ENCODE measurements around the gene HBD. TPM values are rescaled to one million over a fixed set of nuclear protein-coding genes. Genes with fewer than 3 reads are reported as not detected.

HBD gene
- total RNA-seq, 2 donors from 2014 or later, result not detected

GRCh38 chr11:5247472-5248192, 13.3 kb upstream of the HBD start:
- TF ChIP-seq CTCF (IDR thresholded peaks at IDR 0.05), result no peak
- H3K27ac ChIP-seq, result no peak overlapping the region
- no peak for DNase-seq (ENCODE audit: low spot score)
- ATAC-seq (ENCODE audit: insufficient number of reproducible peaks, low FRiP score, low read depth), result no peak
- no peaks in the 10 kb centered on the region for H3K4me1 ChIP-seq (ENCODE audit: control insufficient read depth in 1 of 2, low read depth in 2 of 2)
- no peaks in the 10 kb centered on the region for H3K36me3 ChIP-seq
- H3K9me3 ChIP-seq, result no peaks in the 10 kb centered on the region
- H3K4me3 ChIP-seq, result no peak overlapping the region
- no peaks in the 10 kb centered on the region for H3K27me3 ChIP-seq (replicated peaks; ENCODE audit: insufficient read depth)

GRCh38 chr11:5246772-5247471, 12.6 kb upstream of the HBD start:
- Histone ChIP-seq H3K27me3 (replicated peaks; ENCODE audit: insufficient read depth) (no peaks in the 10 kb centered on the region), H3K27ac (no peak overlapping the region), H3K4me3 (no peak overlapping the region), H3K4me1 (ENCODE audit: control insufficient read depth in 1 of 2, low read depth in 2 of 2) (no peaks in the 10 kb centered on the region), H3K9me3 (no peaks in the 10 kb centered on the region), H3K36me3 (no peaks in the 10 kb centered on the region)
- TF ChIP-seq CTCF (IDR thresholded peaks at IDR 0.05), result no peak
- no peak for ATAC-seq (ENCODE audit: insufficient number of reproducible peaks, low FRiP score, low read depth)
- no peak for DNase-seq (ENCODE audit: low spot score)

- ATAC-seq (ENCODE audit: insufficient number of reproducible peaks, low FRiP score, low read depth), result no peak
- TF ChIP-seq CTCF (IDR thresholded peaks at IDR 0.05), result no peak
- no peaks in the 10 kb centered on the region for H3K4me1 ChIP-seq (ENCODE audit: control insufficient read depth in 1 of 2, low read depth in 2 of 2)
Measured at GRCh38 chr11:5245155-5245554, 10.9 kb upstream of the HBD start.

GRCh38 chr11:5243816-5244180, 9.5 kb upstream of the HBD start:
- no peaks in the 10 kb centered on the region for H3K27me3 ChIP-seq (replicated peaks; ENCODE audit: insufficient read depth)
- no peak overlapping the region for H3K4me3 ChIP-seq
- no peak overlapping the region for H3K27ac ChIP-seq
- H3K4me1 ChIP-seq (ENCODE audit: control insufficient read depth in 1 of 2, low read depth in 2 of 2), result no peaks in the 10 kb centered on the region
- ATAC-seq (ENCODE audit: insufficient number of reproducible peaks, low FRiP score, low read depth), result no peak
- no peaks in the 10 kb centered on the region for H3K9me3 ChIP-seq
- TF ChIP-seq CTCF (IDR thresholded peaks at IDR 0.05), result no peak
- no peak for DNase-seq (ENCODE audit: low spot score)
- no peaks in the 10 kb centered on the region for H3K36me3 ChIP-seq

More at GRCh38 chr11:5245155-5245554, 10.9 kb upstream of the HBD start:
- Histone ChIP-seq H3K36me3 (no peaks in the 10 kb centered on the region), H3K4me3 (no peak overlapping the region), H3K9me3 (no peaks in the 10 kb centered on the region), H3K27me3 (replicated peaks; ENCODE audit: insufficient read depth) (no peaks in the 10 kb centered on the region), H3K27ac (no peak overlapping the region)
- no peak for DNase-seq (ENCODE audit: low spot score)

GRCh38 chr11:5242933-5243815, 8.9 kb upstream of the HBD start:
- Histone ChIP-seq H3K4me3 (no peak overlapping the region), H3K36me3 (no peaks in the 10 kb centered on the region), H3K9me3 (no peaks in the 10 kb centered on the region), H3K27ac (no peak overlapping the region), H3K4me1 (ENCODE audit: control insufficient read depth in 1 of 2, low read depth in 2 of 2) (no peaks in the 10 kb centered on the region), H3K27me3 (replicated peaks; ENCODE audit: insufficient read depth) (no peaks in the 10 kb centered on the region)
- TF ChIP-seq CTCF (IDR thresholded peaks at IDR 0.05), result no peak
- no peak for ATAC-seq (ENCODE audit: insufficient number of reproducible peaks, low FRiP score, low read depth)
- no peak for DNase-seq (ENCODE audit: low spot score)

Measured in thoracic aorta (tissue), 2 donors.